Stimulated activated CD8-positive, alpha-beta memory T cell treated with anti-CD3 and anti-CD28 coated beads, Interleukin-15, amount 100 ng/mL, for 1 hour (primary cell): ENCODE measurements around the gene ZNF462.

Experiments
- DNase-seq: peaks from one replicate; pipeline ENCODE4 v3.0.0-alpha.2; 2020; ENCODE audit warnings: low read depth

The ZNF462 gene

DNA sequence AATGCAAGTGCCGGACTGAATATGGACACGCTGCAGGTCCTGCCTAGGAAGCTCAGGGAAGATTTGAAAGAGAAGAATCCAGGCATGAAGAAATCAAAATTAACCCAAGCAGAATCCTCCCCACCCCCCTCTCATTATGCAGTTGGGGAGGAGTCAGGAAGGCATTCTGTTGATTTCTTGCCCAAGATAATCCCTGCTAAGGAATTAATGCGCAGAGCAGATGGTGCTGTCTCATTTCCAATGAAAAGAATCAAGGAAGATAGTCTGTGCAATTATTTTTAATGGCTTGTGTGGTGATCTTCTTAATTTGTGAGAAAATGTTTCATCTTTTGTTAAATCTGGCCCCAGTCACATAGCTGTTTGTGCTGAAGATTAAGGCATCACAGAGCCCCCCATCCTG lies 145.0 kb downstream of the ZNF462 start:
- DNase-seq: no peak

- no peak for DNase-seq
These were observed 145.5 kb downstream of the ZNF462 start for GRCh38 chr9:107008447-107008846.

GRCh38 chr9:107016383-107016782 lies 153.4 kb downstream of the ZNF462 start:
- DNase-seq: no peak

GRCh38 chr9:107018861-107019545 lies 156.0 kb downstream of the ZNF462 start:
- DNase-seq: no peak

DNA sequence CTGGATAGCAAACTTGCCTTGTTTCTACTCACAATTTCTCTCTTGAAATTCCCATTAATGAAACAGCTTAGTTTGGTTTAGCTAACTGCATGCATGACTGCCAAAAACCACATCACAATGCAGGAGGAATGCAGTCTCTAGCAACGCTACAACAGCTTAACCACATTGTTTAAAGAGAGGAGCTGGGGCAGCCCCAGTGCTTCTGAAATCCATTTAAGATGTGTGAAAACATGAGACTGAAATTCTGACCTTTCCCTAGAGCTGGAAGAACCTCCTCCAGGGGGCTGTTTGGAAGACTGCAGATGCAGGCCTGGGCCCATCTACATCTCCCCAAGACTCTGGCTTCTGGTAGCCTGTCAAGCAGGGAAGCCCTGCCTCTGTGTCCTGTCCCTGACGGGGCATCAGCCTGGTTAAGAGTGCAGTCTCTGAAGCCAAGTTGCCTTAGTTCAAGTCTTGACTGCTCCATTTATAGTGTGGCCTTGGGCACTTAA lies 157.1 kb downstream of the ZNF462 start:
- no peak for DNase-seq

DNA sequence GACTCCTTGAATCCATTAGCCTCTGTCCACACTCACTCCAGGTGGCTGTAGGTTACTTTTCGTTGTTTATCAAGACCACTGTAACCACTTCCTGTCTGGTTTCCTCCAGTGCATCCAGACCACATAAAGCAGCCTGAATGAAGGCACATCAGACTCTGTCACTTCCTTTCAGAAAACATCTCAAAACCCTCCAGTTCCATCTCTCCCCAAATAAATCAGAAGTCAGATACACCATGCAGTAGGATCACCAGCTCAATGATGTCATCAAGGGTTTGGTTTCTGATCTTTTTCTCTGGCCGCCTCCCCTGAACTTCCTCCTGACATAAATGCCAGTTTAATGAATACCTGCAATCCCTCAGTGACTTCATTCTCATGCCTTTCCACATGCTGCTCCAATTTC lies 161.2 kb downstream of the ZNF462 start:
- no peak for DNase-seq

- DNase-seq: no peak
These were observed 162.5 kb downstream of the ZNF462 start for GRCh38 chr9:107025260-107026035.

- no peak for DNase-seq
These were observed 166.2 kb downstream of the ZNF462 start for GRCh38 chr9:107029146-107029545.

GRCh38 chr9:107033966-107034365 lies 171.0 kb downstream of the ZNF462 start:
- DNase-seq: no peak

DNA sequence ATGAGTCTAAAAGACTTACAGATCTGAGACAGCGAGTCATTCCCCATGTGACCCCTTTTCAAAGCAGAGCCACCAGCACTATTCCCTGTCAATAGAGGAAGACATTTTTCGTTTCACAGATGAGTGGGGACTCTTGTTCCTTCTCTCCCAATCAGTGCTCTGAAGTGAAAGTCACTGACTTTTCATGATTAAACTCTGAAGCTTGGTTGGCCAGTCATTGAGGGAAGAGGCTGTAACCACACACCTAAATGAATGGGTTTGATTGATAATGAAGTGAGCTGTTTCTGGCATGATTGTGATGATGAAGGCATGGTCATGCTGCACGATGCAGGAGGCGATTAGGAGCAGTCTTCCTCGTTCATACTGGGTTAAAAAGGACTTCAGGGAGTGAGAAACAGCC lies 171.9 kb downstream of the ZNF462 start:
- no peak for DNase-seq

GRCh38 chr9:107036367-107036766 lies 173.4 kb downstream of the ZNF462 start:
- no peak for DNase-seq

DNA sequence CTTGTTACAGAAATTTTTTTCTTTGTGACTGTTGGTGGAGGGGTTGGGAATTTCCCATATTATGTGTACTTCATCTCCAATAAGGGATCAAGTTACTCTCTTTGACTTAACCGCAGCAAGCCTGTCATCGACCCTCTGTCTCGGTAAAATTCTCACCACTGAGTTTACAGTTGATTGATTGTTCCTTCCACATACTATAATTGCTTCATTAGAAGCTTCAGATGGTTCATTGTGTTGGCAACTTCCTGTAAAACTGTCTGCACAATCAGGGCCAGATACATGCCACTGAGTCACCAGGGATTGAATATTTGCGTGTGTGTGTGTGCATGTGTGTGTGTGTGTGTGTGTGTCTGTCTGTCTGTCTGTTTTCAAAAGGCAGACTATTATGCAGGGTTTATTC lies 176.6 kb downstream of the ZNF462 start:
- DNase-seq: no peak

DNA sequence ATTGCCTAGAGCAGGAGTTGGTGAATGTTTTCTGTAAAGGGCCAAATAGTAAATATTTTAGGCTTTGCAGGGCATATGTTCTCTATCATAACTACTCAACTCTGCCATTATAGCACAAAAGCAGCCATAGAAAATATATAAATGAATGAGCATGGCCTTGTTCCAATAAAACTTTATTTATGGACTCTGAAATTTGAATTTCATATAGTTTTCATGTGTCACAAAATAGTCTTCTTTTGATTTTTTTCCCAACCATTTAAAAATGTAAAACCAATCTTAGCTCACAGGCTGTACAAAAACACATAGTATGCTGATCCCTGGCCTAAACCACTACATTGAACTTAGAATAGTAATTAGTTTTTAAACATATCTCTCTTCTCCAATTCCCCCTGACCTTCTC lies 179.6 kb downstream of the ZNF462 start:
- DNase-seq: no peak

- no peak for DNase-seq
These were observed 180.9 kb downstream of the ZNF462 start for GRCh38 chr9:107043886-107044285.

DNA sequence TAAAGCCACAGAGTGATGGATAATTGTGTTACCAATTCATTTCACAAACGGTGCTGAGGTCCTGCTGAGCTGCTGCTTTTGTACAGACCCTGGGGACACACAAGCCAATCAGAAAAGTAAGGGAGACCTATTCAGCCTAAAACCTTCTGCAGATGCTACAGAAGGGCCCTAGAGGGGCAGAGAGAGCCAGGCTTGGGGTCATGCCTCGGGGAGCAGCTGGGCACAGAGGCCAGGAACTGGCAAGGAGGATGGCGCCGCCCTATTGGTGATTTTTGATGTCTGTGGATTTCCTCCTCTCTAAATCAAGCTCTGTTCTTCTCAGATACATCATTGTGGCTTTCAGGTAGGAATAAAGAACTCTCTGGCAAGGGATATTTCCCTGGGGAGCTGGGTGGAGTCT lies 181.9 kb downstream of the ZNF462 start:
- DNase-seq: no peak

DNA sequence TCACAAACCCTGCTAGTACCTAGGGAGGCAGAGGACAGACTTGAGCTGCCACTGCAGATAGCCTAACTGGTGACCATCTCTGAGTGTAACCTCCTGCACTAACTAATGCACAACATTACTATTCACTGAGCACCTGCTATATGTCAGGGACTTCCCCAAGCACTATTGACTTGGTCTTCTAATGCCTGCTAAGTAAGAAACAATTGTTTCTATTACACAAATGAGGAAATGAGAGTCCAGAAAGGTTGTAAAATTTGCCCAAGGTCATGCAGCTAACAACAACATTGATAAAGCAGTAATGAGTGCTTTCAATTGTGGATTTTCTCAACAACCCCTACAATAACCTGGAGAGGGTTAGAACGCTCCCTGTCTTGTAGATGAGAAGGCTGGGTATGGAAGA lies 183.7 kb downstream of the ZNF462 start:
- no peak for DNase-seq

DNA sequence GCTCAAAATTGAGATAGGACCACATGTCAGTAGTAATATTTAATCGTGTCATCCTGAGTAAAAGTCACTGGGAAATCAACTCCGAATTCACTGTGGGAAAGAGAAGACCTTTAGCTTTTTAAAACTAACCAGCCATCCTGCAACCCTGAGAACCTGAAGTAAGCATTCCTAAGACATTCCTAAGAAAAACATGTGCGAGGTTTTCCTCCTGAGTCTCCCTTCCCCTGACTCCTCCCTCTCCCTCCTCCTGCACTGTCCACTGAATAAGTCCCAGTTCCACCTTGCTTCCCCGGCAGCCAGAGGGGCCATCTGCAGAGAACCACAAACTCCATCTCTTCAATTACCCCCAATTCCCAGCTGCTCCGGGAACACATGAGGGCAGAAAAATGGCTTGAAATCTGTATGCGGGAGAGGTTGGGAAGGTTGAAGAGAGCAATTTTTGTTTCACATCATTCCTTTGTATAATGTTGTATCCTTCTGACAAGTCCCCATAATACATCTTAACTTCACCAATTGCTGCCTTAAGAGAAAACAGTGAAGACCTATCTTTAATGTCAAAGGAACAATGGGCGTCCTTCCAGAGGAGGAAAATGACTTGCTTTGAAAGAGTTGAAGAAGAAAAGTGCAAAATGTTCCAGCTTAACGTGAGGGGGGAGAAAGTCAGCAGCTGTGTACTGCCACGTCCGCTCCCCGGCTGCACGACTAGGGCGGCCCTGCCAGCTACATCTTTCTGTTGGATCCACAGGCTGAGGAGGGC lies 186.3 kb downstream of the ZNF462 start:
- no peak for DNase-seq

DNA sequence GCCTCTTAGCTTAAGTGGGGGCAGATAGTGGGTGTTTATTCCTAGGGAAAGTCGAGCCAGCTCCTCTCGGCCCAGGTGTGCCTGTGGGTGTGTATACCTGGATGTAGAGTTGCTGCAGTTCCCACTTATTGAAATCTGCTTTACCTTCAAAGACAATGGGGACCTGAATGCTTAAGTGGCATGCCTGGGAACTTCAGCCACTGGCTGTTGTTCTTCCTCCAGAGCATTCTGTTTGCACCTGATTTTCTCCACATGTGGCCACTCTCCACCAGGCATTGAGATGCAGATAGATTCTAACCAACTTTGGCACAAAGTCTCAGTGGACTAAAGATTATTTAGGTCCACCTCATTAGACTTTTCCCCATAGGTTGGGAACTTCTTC lies 186.8 kb downstream of the ZNF462 start:
- no peak for DNase-seq

DNA sequence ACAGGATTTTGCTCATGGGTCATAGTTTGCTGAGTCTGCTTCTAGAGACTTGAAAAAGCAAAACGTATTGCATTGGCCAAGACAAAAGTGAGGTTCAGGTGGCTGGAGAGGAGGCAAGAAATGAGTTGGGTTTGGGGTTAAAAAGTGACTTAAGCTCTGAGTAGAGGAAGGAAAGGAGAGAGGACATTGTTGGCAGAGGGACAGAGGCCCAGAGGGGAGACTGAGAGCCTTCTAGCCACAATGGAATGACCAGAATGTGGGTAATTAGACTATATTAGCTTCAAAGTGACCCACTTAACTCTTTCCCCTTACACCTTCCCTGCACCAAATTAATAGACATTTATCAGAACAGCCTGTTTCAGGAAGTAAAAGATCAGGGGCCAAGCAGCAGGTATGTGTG lies 188.4 kb downstream of the ZNF462 start:
- no peak for DNase-seq

- no peak for DNase-seq
These were observed 191.2 kb downstream of the ZNF462 start for GRCh38 chr9:107054146-107054545.

DNA sequence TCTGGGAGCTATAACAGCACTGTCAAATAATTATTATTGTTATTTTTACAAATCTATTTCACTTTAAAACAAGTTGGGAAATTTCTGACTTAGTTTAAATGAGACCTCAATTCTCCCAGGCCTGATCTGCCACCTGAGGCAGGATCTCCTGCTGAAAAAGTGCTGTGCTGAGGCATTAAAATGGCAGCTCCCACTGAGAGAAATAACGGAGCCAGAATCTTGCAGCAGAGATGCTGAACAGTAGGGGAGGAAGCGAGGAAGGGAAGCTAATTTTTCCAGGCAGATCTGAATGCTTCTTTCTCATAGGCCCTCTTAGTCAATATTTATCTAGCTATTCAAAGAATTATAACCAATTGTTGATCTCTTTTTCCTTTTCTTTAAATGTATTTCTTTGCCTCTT lies 196.3 kb downstream of the ZNF462 start:
- no peak for DNase-seq

GRCh38 chr9:107060062-107060461 lies 197.1 kb downstream of the ZNF462 start:
- no peak for DNase-seq
